Mesendoderm (in vitro differentiated cells): ENCODE measurements around the gene SRGAP1.
A peak's percentile ranks its signal among the peaks of the same experiment; 100 is the strongest.
"Not testable (repeated sequence)": the region's sequence is repeated elsewhere in the genome, so short reads cannot be mapped to it uniquely, and the experiment has no call there.

ENCODE experiments used
- DNase-seq: peaks from one replicate; pipeline ENCODE4 v3.0.0; 2013
- H2AK5ac ChIP-seq: 2 replicates; pipeline ENCODE4 v1.6.1; 2013; ENCODE audit warnings: low read length, inconsistent platforms
- H2BK120ac ChIP-seq: 2 replicates; pipeline ENCODE4 v1.6.1; 2013; ENCODE audit warnings: low read depth, mild to moderate bottlenecking, low read length, moderate library complexity, mixed read lengths
- H2BK15ac ChIP-seq: replicated peaks from 2 replicates; pipeline ENCODE4 v1.6.1; 2013; ENCODE audit warnings: low read depth, mild to moderate bottlenecking, moderate library complexity
- H2BK5ac ChIP-seq: 2 replicates; pipeline ENCODE4 v1.6.1; 2013; ENCODE audit warnings: low read length, inconsistent platforms
- H3K18ac ChIP-seq: 2 replicates; pipeline ENCODE4 v1.6.1; 2013; ENCODE audit warnings: mild to moderate bottlenecking, low read length, mixed read lengths
- H3K23ac ChIP-seq: one replicate; pipeline ENCODE4 v1.6.1; 2013; ENCODE audit warnings: low read length
- H3K27ac ChIP-seq: 2 replicates; pipeline ENCODE4 v1.5.1; 2013; ENCODE audit warnings: low read depth, mild to moderate bottlenecking, inconsistent platforms, low read length, moderate library complexity
- H3K27me3 ChIP-seq: 2 replicates; pipeline ENCODE4 v1.6.1; 2013; ENCODE audit warnings: low read length, control low read depth, mild to moderate bottlenecking, inconsistent platforms; ENCODE audit not compliant: insufficient read depth, poor library complexity
- H3K36me3 ChIP-seq: 2 replicates; pipeline ENCODE4 v1.6.1; 2013; ENCODE audit warnings: low read length, inconsistent platforms; ENCODE audit not compliant: control insufficient read depth, insufficient read depth
- H3K4ac ChIP-seq: one replicate; pipeline ENCODE4 v1.6.1; 2013; ENCODE audit warnings: low read depth, mild to moderate bottlenecking, low read length, moderate library complexity
- H3K4me1 ChIP-seq: 2 replicates; pipeline ENCODE4 v1.6.1; 2013; ENCODE audit warnings: low read depth, low read length, inconsistent platforms; ENCODE audit not compliant: control insufficient read depth
- H3K4me2 ChIP-seq: 2 replicates; pipeline ENCODE4 v1.6.1; 2013; ENCODE audit warnings: low read length
- H3K4me3 ChIP-seq: 2 replicates; pipeline ENCODE4 v1.5.1; 2013; ENCODE audit warnings: mild to moderate bottlenecking, low read length
- H3K56ac ChIP-seq: one replicate; pipeline ENCODE4 v1.6.1; 2013; ENCODE audit warnings: low read length
- H3K79me1 ChIP-seq: 2 replicates; pipeline ENCODE4 v1.6.1; 2013; ENCODE audit warnings: low read length, inconsistent platforms
- H3K79me2 ChIP-seq: 2 replicates; pipeline ENCODE4 v1.6.1; 2013; ENCODE audit warnings: mild to moderate bottlenecking, low read length; ENCODE audit not compliant: control insufficient read depth, insufficient read depth
- H3K9ac ChIP-seq: 2 replicates; pipeline ENCODE4 v1.6.1; 2013; ENCODE audit warnings: low read length, inconsistent platforms
- H4K5ac ChIP-seq: one replicate; pipeline ENCODE4 v1.6.1; 2013; ENCODE audit warnings: low read length
- H4K8ac ChIP-seq: one replicate; pipeline ENCODE4 v1.6.1; 2013; ENCODE audit warnings: low read depth, mild to moderate bottlenecking, control low read depth, low read length, moderate library complexity
- WGBS: extraction: QIAGEN DNeasy Blood & Tissue Kit; methylation state at CpG from one replicate; pipeline ENCODE4 v1.1.7; 2013; ENCODE audit warnings: low lambda C conversion rate, missing lambda C conversion rate; ENCODE audit not compliant: insufficient coverage; ENCODE audit errors: extremely low coverage; 5-methylcytosine and 5-hydroxymethylcytosine counted together

The SRGAP1 gene

GRCh38 chr12:64123448-64123847 is 278.9 kb downstream of the SRGAP1 start:
- WGBS = no CpG with 5 or more reads among the region's 1 CpG
- no peak overlapping the region for H3K56ac ChIP-seq
- DNase-seq = no peak

GRCh38 chr12:64124511-64125197 is 280.2 kb downstream of the SRGAP1 start:
- H3K79me1 ChIP-seq = no peaks in the 10 kb centered on the region
- no peak overlapping the region for H3K9ac ChIP-seq
- H4K5ac ChIP-seq = no peak overlapping the region
- no peak overlapping the region for H2BK120ac ChIP-seq
- no peak overlapping the region for H3K56ac ChIP-seq
- H3K27ac ChIP-seq = no peak overlapping the region
- no peaks in the 10 kb centered on the region for H3K27me3 ChIP-seq
- no peak overlapping the region for H3K4me2 ChIP-seq
- H2AK5ac ChIP-seq = no peak overlapping the region
- H3K4me3 ChIP-seq = no peak overlapping the region
- H3K18ac ChIP-seq = no peak overlapping the region
- no peak overlapping the region for H4K8ac ChIP-seq
- no peaks in the 10 kb centered on the region for H3K4me1 ChIP-seq
- H3K79me2 ChIP-seq = no peaks in the 10 kb centered on the region
- DNase-seq = no peak
- H3K4ac ChIP-seq = no peak overlapping the region
- H3K23ac ChIP-seq = no peak overlapping the region
- no peaks in the 10 kb centered on the region for H3K36me3 ChIP-seq
- no peak overlapping the region for H2BK15ac ChIP-seq
- no peak overlapping the region for H2BK5ac ChIP-seq
- no CpG with 5 or more reads among the region's 3 CpGs for WGBS

More at GRCh38 chr12:64123448-64123847, 278.9 kb downstream of the SRGAP1 start:
- H2BK5ac ChIP-seq = no peak overlapping the region
- no peak overlapping the region for H3K4ac ChIP-seq
- H3K4me2 ChIP-seq = no peak overlapping the region
- no peak overlapping the region for H2AK5ac ChIP-seq
- no peak overlapping the region for H2BK120ac ChIP-seq
- no peaks in the 10 kb centered on the region for H3K36me3 ChIP-seq
- H3K79me2 ChIP-seq = no peaks in the 10 kb centered on the region
- H2BK15ac ChIP-seq = no peak overlapping the region
- no peak overlapping the region for H3K23ac ChIP-seq
- no peak overlapping the region for H3K27ac ChIP-seq
- H4K8ac ChIP-seq = no peak overlapping the region
- H3K18ac ChIP-seq = no peak overlapping the region
- H3K9ac ChIP-seq = no peak overlapping the region
- no peaks in the 10 kb centered on the region for H3K4me1 ChIP-seq
- no peak overlapping the region for H4K5ac ChIP-seq
- H3K79me1 ChIP-seq = no peaks in the 10 kb centered on the region
- H3K4me3 ChIP-seq = no peak overlapping the region
- no peaks in the 10 kb centered on the region for H3K27me3 ChIP-seq

GRCh38 chr12:64125913-64126312 is 281.4 kb downstream of the SRGAP1 start:
- DNase-seq = peak; percentile 6
- H3K4me3 ChIP-seq = no peak overlapping the region
- H3K4me2 ChIP-seq = no peak overlapping the region
- H3K79me1 ChIP-seq = no peaks in the 10 kb centered on the region
- H4K8ac ChIP-seq = no peak overlapping the region
- no peak overlapping the region for H2AK5ac ChIP-seq
- no peak overlapping the region for H3K27ac ChIP-seq
- no peak overlapping the region for H4K5ac ChIP-seq
- no peaks in the 10 kb centered on the region for H3K79me2 ChIP-seq
- no peak overlapping the region for H3K56ac ChIP-seq
- no peak overlapping the region for H3K4ac ChIP-seq
- no peaks in the 10 kb centered on the region for H3K27me3 ChIP-seq
- H2BK15ac ChIP-seq = no peak overlapping the region
- no peak overlapping the region for H3K23ac ChIP-seq
- H2BK5ac ChIP-seq = no peak overlapping the region
- no peaks in the 10 kb centered on the region for H3K36me3 ChIP-seq
- H3K9ac ChIP-seq = no peak overlapping the region
- no peak overlapping the region for H3K18ac ChIP-seq
- WGBS = no CpG with 5 or more reads among the region's 6 CpGs
- H2BK120ac ChIP-seq = no peak overlapping the region
- H3K4me1 ChIP-seq = no peaks in the 10 kb centered on the region

GRCh38 chr12:64127811-64128210 is 283.3 kb downstream of the SRGAP1 start:
- WGBS = no CpG with 5 or more reads among the region's 14 CpGs
- Histone ChIP-seq H3K4me3 (no peak overlapping the region), H3K9ac (no peak overlapping the region), H3K27me3 (no peaks in the 10 kb centered on the region), H2BK5ac (no peak overlapping the region), H4K5ac (no peak overlapping the region), H3K18ac (no peak overlapping the region), H2BK120ac (no peak overlapping the region), H3K27ac (no peak overlapping the region), H3K4me2 (no peak overlapping the region), H3K36me3 (no peaks in the 10 kb centered on the region), H3K4ac (no peak overlapping the region), H2AK5ac (no peak overlapping the region), H4K8ac (no peak overlapping the region), H3K79me1 (no peaks in the 10 kb centered on the region), H2BK15ac (no peak overlapping the region), H3K23ac (no peak overlapping the region), H3K79me2 (no peaks in the 10 kb centered on the region), H3K56ac (no peak overlapping the region), H3K4me1 (no peaks in the 10 kb centered on the region)
- DNase-seq = no peak

- Histone ChIP-seq H3K79me1 (no peaks in the 10 kb centered on the region), H3K36me3 (no peaks in the 10 kb centered on the region)
These were observed 283.9 kb downstream of the SRGAP1 start for GRCh38 chr12:64128366-64128765.

GRCh38 chr12:64130476-64130875 is 286.0 kb downstream of the SRGAP1 start:
- not testable (repeated sequence) for H2BK5ac ChIP-seq, H3K18ac ChIP-seq, H3K36me3 ChIP-seq, H3K79me2 ChIP-seq, H3K4me2 ChIP-seq, H2AK5ac ChIP-seq, H3K56ac ChIP-seq, H3K79me1 ChIP-seq, H3K23ac ChIP-seq, H3K27ac ChIP-seq, H3K27me3 ChIP-seq, H3K4me3 ChIP-seq, H2BK15ac ChIP-seq, H3K9ac ChIP-seq, H4K8ac ChIP-seq, H4K5ac ChIP-seq, H2BK120ac ChIP-seq, H3K4ac ChIP-seq, H3K4me1 ChIP-seq, DNase-seq
- WGBS = no CpG with 5 or more reads among the region's 2 CpGs

More at GRCh38 chr12:64128366-64128765, 283.9 kb downstream of the SRGAP1 start:
- no CpG with 5 or more reads among the region's 1 CpG for WGBS
- H3K18ac ChIP-seq = no peak overlapping the region
- H3K27me3 ChIP-seq = no peaks in the 10 kb centered on the region
- no peaks in the 10 kb centered on the region for H3K4me1 ChIP-seq
- H3K79me2 ChIP-seq = no peaks in the 10 kb centered on the region
- H4K5ac ChIP-seq = no peak overlapping the region
- H3K27ac ChIP-seq = no peak overlapping the region
- H2AK5ac ChIP-seq = no peak overlapping the region
- H3K23ac ChIP-seq = no peak overlapping the region
- no peak overlapping the region for H3K4me3 ChIP-seq
- no peak overlapping the region for H3K4me2 ChIP-seq
- no peak for DNase-seq
- no peak overlapping the region for H4K8ac ChIP-seq
- no peak overlapping the region for H3K4ac ChIP-seq
- H2BK120ac ChIP-seq = no peak overlapping the region
- H2BK5ac ChIP-seq = no peak overlapping the region
- no peak overlapping the region for H2BK15ac ChIP-seq
- H3K56ac ChIP-seq = no peak overlapping the region
- no peak overlapping the region for H3K9ac ChIP-seq
